H1 (cell line): ENCODE data around the gene DLGAP3. TPM values are rescaled to one million over a fixed set of nuclear protein-coding genes. Genes with fewer than 3 reads are reported as not detected.

Experiments
- CTCF ChIA-PET: fragments of 300-600 bp; sonication (Branson Sonifier 250); formaldehyde crosslinking; loops from one replicate; lab custom pipeline; 2021; ENCODE audit not compliant: partially characterized antibody; lab: Charles Lee
- POLR2A ChIA-PET: fragments of 300-600 bp; sonication (Branson Sonifier 250); formaldehyde crosslinking; loops from one replicate; lab custom pipeline; 2021; ENCODE audit warnings: inconsistent platforms; ENCODE audit not compliant: partially characterized antibody; lab: Charles Lee
- DNase-seq, 2 experiments: peaks; one replicate each; pipeline versions ENCODE4 v3.0.0 to v3.0.0-alpha.2; 2010 to 2022; ENCODE audit warnings: low spot score in 2 of 2, low read depth in 1 of 2, mixed read lengths in 1 of 2
- FAIRE-seq: peaks from 2 replicates; lab custom pipeline; 2011; peaks lifted over from hg19 to GRCh38; lab: Jason Lieb, UNC
- H2AFZ ChIP-seq: 2 replicates; pipeline ENCODE4 v1.8.1; 2012; ENCODE audit warnings: low read length, inconsistent platforms
- H2AK5ac ChIP-seq: 2 replicates; pipeline ENCODE4 v1.6.1; 2013; ENCODE audit warnings: low read depth, low read length
- H2BK120ac ChIP-seq: replicated peaks from 2 replicates; pipeline ENCODE3; 2013; ENCODE audit warnings: low read depth, low read length, inconsistent platforms
- H2BK12ac ChIP-seq: 2 replicates; pipeline ENCODE4 v1.6.1; 2013; ENCODE audit warnings: low read depth, low read length
- H2BK15ac ChIP-seq: 2 replicates; pipeline ENCODE4 v1.6.1; 2013; ENCODE audit warnings: low read length
- H2BK20ac ChIP-seq: 2 replicates; pipeline ENCODE4 v1.6.1; 2013; ENCODE audit warnings: low read length
- H2BK5ac ChIP-seq: 2 replicates; pipeline ENCODE4 v1.6.1; 2013; ENCODE audit warnings: low read depth, low read length
- H3K14ac ChIP-seq: 2 replicates; pipeline ENCODE4 v1.6.1; 2013; ENCODE audit warnings: inconsistent platforms; ENCODE audit not compliant: insufficient read length
- H3K18ac ChIP-seq: 2 replicates; pipeline ENCODE4 v1.6.1; 2013; ENCODE audit warnings: low read length; ENCODE audit errors: extremely low read depth
- H3K23ac ChIP-seq: 2 replicates; pipeline ENCODE4 v1.6.1; 2013; ENCODE audit warnings: inconsistent platforms; ENCODE audit not compliant: insufficient read length
- H3K23me2 ChIP-seq: 2 replicates; pipeline ENCODE4 v1.6.1; 2013; ENCODE audit warnings: low read depth, low read length
- H3K27ac ChIP-seq: 2 replicates; pipeline ENCODE4 v1.6.1; 2011; ENCODE audit warnings: low read depth, low read length, inconsistent platforms
- H3K27me3 ChIP-seq, 4 experiments: replicated peaks in 1 of 4; 1 replicate in 1 of 4; 2 replicates in 3 of 4; pipeline versions ENCODE4 v1.6.1 to v1.8.1; 2011 to 2013; ENCODE audit warnings: low read length in 3 of 4, mild to moderate bottlenecking in 3 of 4, inconsistent platforms in 2 of 4, mixed read lengths in 2 of 4, moderate library complexity in 1 of 4; ENCODE audit not compliant: control insufficient read depth in 3 of 4, insufficient read depth in 3 of 4; ENCODE audit errors: extremely low read depth in 1 of 4
- H3K36me3 ChIP-seq, 4 experiments: 2 replicates each; pipeline versions ENCODE4 v1.6.1 to v1.8.1; 2011 to 2013; ENCODE audit warnings: mild to moderate bottlenecking in 4 of 4, low read length in 3 of 4, moderate library complexity in 2 of 4, control low read depth in 1 of 4, inconsistent platforms in 1 of 4; ENCODE audit not compliant: insufficient read depth in 4 of 4, control insufficient read depth in 2 of 4
- H3K4ac ChIP-seq: replicated peaks from 2 replicates; pipeline ENCODE3; 2013; ENCODE audit warnings: low read length, low read depth, mixed read lengths, inconsistent platforms; ENCODE audit not compliant: insufficient read length
- H3K4me1 ChIP-seq, 4 experiments: replicated peaks in 1 of 4; 1 replicate in 1 of 4; 2 replicates in 3 of 4; pipeline versions ENCODE4 v1.6.1 to v1.8.1; 2011 to 2013; ENCODE audit warnings: low read length in 3 of 4, inconsistent platforms in 2 of 4, mixed read lengths in 1 of 4; ENCODE audit not compliant: insufficient read depth in 4 of 4, control insufficient read depth in 3 of 4
- H3K4me2 ChIP-seq, 2 experiments: 2 replicates each; pipeline versions ENCODE4 v1.6.1 to v1.8.1; 2011 to 2013; ENCODE audit warnings: low read depth in 2 of 2, low read length in 2 of 2, control low read depth in 1 of 2, inconsistent platforms in 1 of 2, mild to moderate bottlenecking in 1 of 2; ENCODE audit not compliant: insufficient read depth in 1 of 2
- H3K4me3 ChIP-seq, 4 experiments: fragments of 200-600, 300-600 bp in 1 of 4; sonication (generic), shearing (Covaris generic), sonication (Bioruptor Twin) in 1 of 4; 2 replicates each; pipeline versions ENCODE4 v1.5.1 to v1.8.1; 2011 to 2016; ENCODE audit warnings: low read length in 4 of 4, low read depth in 3 of 4, control low read depth in 2 of 4, inconsistent platforms in 2 of 4, mild to moderate bottlenecking in 2 of 4, mixed read lengths in 1 of 4, moderate library complexity in 1 of 4; ENCODE audit not compliant: insufficient read depth in 2 of 4; ENCODE audit errors: extremely low read depth in 1 of 4
- H3K56ac ChIP-seq: replicated peaks from 2 replicates; pipeline ENCODE3; 2013; ENCODE audit warnings: low read depth, mild to moderate bottlenecking, mixed read lengths, low read length, inconsistent platforms; ENCODE audit not compliant: insufficient read length
- H3K79me1 ChIP-seq: 2 replicates; pipeline ENCODE4 v1.6.1; 2013; ENCODE audit warnings: low read depth, low read length, control low read depth
- H3K79me2 ChIP-seq, 2 experiments: 2 replicates each; pipeline versions ENCODE4 v1.6.1 to v1.8.1; 2012 to 2013; ENCODE audit warnings: low read length in 2 of 2, mild to moderate bottlenecking in 2 of 2, inconsistent platforms in 1 of 2; ENCODE audit not compliant: insufficient read depth in 2 of 2, control insufficient read depth in 1 of 2
- H3K9ac ChIP-seq, 4 experiments: replicated peaks in 1 of 4; 1 replicate in 1 of 4; 2 replicates in 3 of 4; pipeline versions ENCODE4 v1.6.1 to v1.8.1; 2011 to 2013; ENCODE audit warnings: low read depth in 3 of 4, low read length in 3 of 4, control low read depth in 2 of 4, mild to moderate bottlenecking in 2 of 4, moderate library complexity in 2 of 4, inconsistent platforms in 1 of 4; ENCODE audit errors: extremely low read depth in 1 of 4
- H3K9me3 ChIP-seq, 2 experiments: 2 replicates each; pipeline versions ENCODE4 v1.6.1 to v1.8.1; 2012 to 2013; ENCODE audit warnings: mild to moderate bottlenecking in 2 of 2, moderate library complexity in 2 of 2, control low read depth in 1 of 2, inconsistent platforms in 1 of 2, low read depth in 1 of 2, low read length in 1 of 2, mixed read lengths in 1 of 2; ENCODE audit not compliant: insufficient read depth in 2 of 2
- H4K20me1 ChIP-seq, 2 experiments: replicated peaks in 1 of 2; 2 replicates each; pipeline versions ENCODE3 to v1.8.1; 2011 to 2013; ENCODE audit warnings: inconsistent platforms in 2 of 2, low read length in 2 of 2, mild to moderate bottlenecking in 1 of 2; ENCODE audit not compliant: insufficient read depth in 2 of 2, control insufficient read depth in 1 of 2
- H4K5ac ChIP-seq: 2 replicates; pipeline ENCODE4 v1.6.1; 2013; ENCODE audit warnings: low read length, low read depth, mixed read lengths, inconsistent platforms; ENCODE audit not compliant: insufficient read length
- H4K8ac ChIP-seq: 2 replicates; pipeline ENCODE4 v1.8.0; 2013; ENCODE audit warnings: mild to moderate bottlenecking, moderate library complexity, low read length, inconsistent platforms; ENCODE audit not compliant: insufficient read depth; ENCODE audit errors: extremely low read depth
- H4K91ac ChIP-seq: replicated peaks from 2 replicates; pipeline ENCODE3; 2013; ENCODE audit warnings: low read length, mixed read lengths, inconsistent platforms; ENCODE audit not compliant: insufficient read length
- ATF2 ChIP-seq: IDR thresholded peaks from 2 replicates; pipeline ENCODE4 v1.6.1; 2012; ENCODE audit warnings: low read length, inconsistent platforms
- BCL11A ChIP-seq, 2 experiments: IDR thresholded peaks; one replicate each; pipeline ENCODE4 v1.6.1; 2011; ENCODE audit warnings: low read depth in 2 of 2, low read length in 2 of 2, mild to moderate bottlenecking in 2 of 2
- BRCA1 ChIP-seq: IDR thresholded peaks from 2 replicates; pipeline ENCODE4 v1.6.1; 2012; ENCODE audit warnings: low read depth, low read length, improper control_type of control experiment
- CHD1 ChIP-seq: IDR thresholded peaks from 2 replicates; pipeline ENCODE4 v1.6.1; 2012; ENCODE audit warnings: low read depth, low read length, improper control_type of control experiment
- CTCF ChIP-seq, 3 experiments: IDR thresholded peaks; 1 replicate in 2 of 3; 2 replicates in 1 of 3; pipeline versions ENCODE4 v1.5.1 to v1.6.1; 2011; ENCODE audit warnings: low read length in 3 of 3, mild to moderate bottlenecking in 3 of 3, inconsistent platforms in 2 of 3, low read depth in 1 of 3, moderate library complexity in 1 of 3; ENCODE audit not compliant: insufficient read depth in 1 of 3; ENCODE audit errors: control extremely low read depth in 1 of 3
- POLR2AphosphoS5 ChIP-seq: IDR thresholded peaks from 2 replicates; pipeline ENCODE4 v1.6.1; 2011; ENCODE audit warnings: low read depth, low read length
- RXRA ChIP-seq: IDR thresholded peaks from 2 replicates; pipeline ENCODE4 v1.6.1; 2011; ENCODE audit warnings: low read depth, mild to moderate bottlenecking, low read length, moderate library complexity; ENCODE audit not compliant: insufficient read depth
- YY1 ChIP-seq: IDR thresholded peaks from 2 replicates; pipeline ENCODE4 v1.6.1; 2011; ENCODE audit warnings: low read depth, mild to moderate bottlenecking, low read length
- WGBS, 2 experiments: shearing (Covaris generic) in 1 of 2; methylation state at CpG; one replicate each; pipeline versions ENCODE4 v1.1.6 to v1.1.7; 2013 to 2015; ENCODE audit warnings: low lambda C conversion rate in 2 of 2, mixed read lengths in 2 of 2, inconsistent platforms in 1 of 2, low coverage in 1 of 2, missing lambda C conversion rate in 1 of 2; ENCODE audit not compliant: insufficient replicate concordance in 2 of 2, insufficient coverage in 1 of 2, insufficient read length in 1 of 2; ENCODE audit errors: extremely low coverage in 1 of 2, missing lambda C conversion rate in 1 of 2; 5-methylcytosine and 5-hydroxymethylcytosine counted together
- polyA plus RNA-seq, 7 experiments: library from polyadenylated mRNA; depleted of rRNA in 3 of 7; stranded (reverse) in 5 of 7; unstranded in 2 of 7; fragments of >200 nt in 5 of 7; fragments of 200-250 nt in 2 of 7; gene quantifications; 1 replicate in 5 of 7; 2 replicates in 1 of 7; 4 replicates in 1 of 7; pipeline versions ENCODE4 v1.2.1 to v1.2.3, GENCODE V29; 2011 to 2013; ENCODE audit warnings: missing spikeins in 2 of 7, mixed read lengths in 2 of 7
- total RNA-seq: library from RNA; stranded (reverse); fragmentation: NEBNext Ultra II Directional; extraction: Animal tissue kit (Norgen Biotek cat#: 25700); gene quantifications from 2 replicates; pipeline ENCODE4 v1.2.1, GENCODE V29; 2021

DLGAP3 gene
- total and polyA plus RNA-seq, 2 of the 8 experiments (the other 6 are each of a cell fraction or from before 2014, with no cell fraction given) = 3.8 to 13.2 TPM

GRCh38 chr1:34839526-34840305 is 89.7 kb downstream of the DLGAP3 start:
- ChIA-PET POLR2A (interaction anchor here (1.6 kb wide), 1 partner anchor 58 kb away, joined by 3 read pairs; no protein-coding TSS in a partner anchor), CTCF (interaction anchor here (0.6 to 14.3 kb wide), 3 partner anchors 13 to 741 kb away, joined by 3 to 230 read pairs (median 64); partner anchors contain the start of gene GJA4)
- no peaks in the 10 kb centered on the region for H4K20me1 ChIP-seq
- H3K4me2 ChIP-seq = no peak overlapping the region
- no peak overlapping the region for H2BK5ac ChIP-seq
- H2BK12ac ChIP-seq = no peak overlapping the region
- FAIRE-seq (no peak), DNase-seq (no peak)
- H3K56ac ChIP-seq = no peak overlapping the region
- 0 out of 2 replicates have a peak overlapping the region, but pooled peaks have one; percentile 13 for H2BK20ac ChIP-seq
- no peaks in the 10 kb centered on the region for H3K23me2 ChIP-seq
- H3K23ac ChIP-seq = no peak overlapping the region
- H3K18ac ChIP-seq = no peak overlapping the region
- H3K9ac ChIP-seq = no peak overlapping the region
- no peak overlapping the region for H4K5ac ChIP-seq
- H3K4ac ChIP-seq = no peak overlapping the region
- WGBS, 2 experiments = 81% methylated on average over 14 of the region's 14 CpGs; no CpG with 5 or more reads in 1 of the 2 experiments
- H2AK5ac ChIP-seq = no peak overlapping the region
- H2BK120ac ChIP-seq = no peak overlapping the region
- no peaks in the 10 kb centered on the region for H3K36me3 ChIP-seq
- H2AFZ ChIP-seq = no peak overlapping the region
- no peak overlapping the region for H4K91ac ChIP-seq
- peaks cover 15 to 21% (median 16%) of the 10 kb centered on the region in 4 experiments for H3K4me1 ChIP-seq
- H3K79me1 ChIP-seq = no peaks in the 10 kb centered on the region
- H2BK15ac ChIP-seq = 0 out of 2 replicates have a peak overlapping the region, but pooled peaks have one; percentile 26
- no peaks in the 10 kb centered on the region for H3K79me2 ChIP-seq
- no peak overlapping the region for H4K8ac ChIP-seq
- H3K9me3 ChIP-seq = no peaks in the 10 kb centered on the region
- no peak overlapping the region for H3K27ac ChIP-seq
- no peak overlapping the region for H3K14ac ChIP-seq
- no peaks in the 10 kb centered on the region for H3K27me3 ChIP-seq
- no peak overlapping the region for H3K4me3 ChIP-seq
- no peak for TF ChIP-seq CTCF (IDR thresholded peaks at IDR 0.05; ENCODE audit: control extremely low read depth in 1 of 3, insufficient read depth in 1 of 3, low read depth in 1 of 3, low read length in 3 of 3)
- TF ChIP-seq BRCA1 = no peak
- TF ChIP-seq RXRA = no peak
- no peak for TF ChIP-seq ATF2
- no peak for TF ChIP-seq BCL11A (IDR thresholded peaks at IDR 0.05; ENCODE audit: low read depth in 2 of 2, low read length in 2 of 2)
- TF ChIP-seq CHD1 = no peak
- no peak for TF ChIP-seq POLR2AphosphoS5
- no peak for TF ChIP-seq YY1
